Epithelial cell of alveolus of lung (primary cell): ENCODE measurements around the gene FTCDNL1. TPM values are rescaled to one million over a fixed set of nuclear protein-coding genes. Genes with fewer than 3 reads are reported as not detected.

ENCODE experiments used
- total RNA-seq: library from RNA; depleted of rRNA; stranded (reverse); fragments of >200 nt; gene quantifications from 2 replicates; pipeline ENCODE4 v1.2.1, GENCODE V29; 2015

Gene FTCDNL1
- total RNA-seq, result 0.39 TPM in 1 of 2 replicates, not detected in the other

DNA sequence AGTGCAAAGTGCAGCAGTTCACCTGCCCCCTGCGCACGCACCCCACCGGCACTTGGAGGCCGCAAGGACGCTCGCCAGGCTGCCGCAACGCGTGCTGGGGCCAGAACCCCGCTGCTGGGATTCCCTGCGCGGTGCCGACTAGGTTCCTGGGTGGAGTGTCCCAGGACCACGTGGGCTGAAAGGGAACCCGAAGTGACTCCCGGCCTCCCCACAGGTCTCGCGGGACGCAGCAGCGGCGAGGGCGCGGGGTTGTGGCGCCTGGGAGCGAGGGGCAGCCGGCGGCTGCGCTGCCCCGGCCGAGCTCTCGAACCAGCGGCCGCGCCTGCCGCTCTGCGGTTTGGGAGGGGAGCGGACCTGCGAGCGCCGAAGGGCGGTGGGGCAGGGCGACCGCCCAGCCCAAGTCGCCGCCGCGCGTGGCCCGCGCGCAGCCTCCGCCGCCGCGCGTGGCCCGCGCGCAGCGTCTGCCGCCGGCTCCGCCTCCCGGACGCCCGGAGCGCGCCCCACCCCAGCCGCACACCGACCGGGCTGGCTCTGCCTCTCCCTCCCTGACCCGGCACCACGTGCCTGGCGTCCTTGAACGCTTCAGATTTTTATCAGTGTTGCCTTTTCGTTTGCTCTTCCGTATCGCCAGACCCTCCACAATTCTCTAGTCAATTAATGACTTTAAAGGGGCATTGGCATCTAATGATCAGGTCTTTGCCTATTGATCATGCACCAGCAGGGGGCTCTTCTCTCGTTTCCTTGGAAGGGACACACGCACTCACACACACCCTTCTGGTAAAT lies at the start of gene FTCDNL1:
Gene FTCDNL1 (minus strand): TSS at position 475 of the 783 bp plus-strand sequence. CDS start 2,230 bp downstream, outside the sequence.

Other genes starting within 250 kb of the FTCDNL1 start
- gene C2orf69, start 60.1 kb upstream of the FTCDNL1 start, total RNA-seq, result 7.3 and 10.3 TPM in 2 replicates
- 4.1 and 4.4 TPM in 2 replicates for gene TYW5, start 104.3 kb upstream of the FTCDNL1 start, total RNA-seq
- gene MAIP1, start 104.4 kb upstream of the FTCDNL1 start, total RNA-seq, result 25.7 and 49.2 TPM in 2 replicates